ENCODE measurements around the gene RER1.

RER1 gene

DNA sequence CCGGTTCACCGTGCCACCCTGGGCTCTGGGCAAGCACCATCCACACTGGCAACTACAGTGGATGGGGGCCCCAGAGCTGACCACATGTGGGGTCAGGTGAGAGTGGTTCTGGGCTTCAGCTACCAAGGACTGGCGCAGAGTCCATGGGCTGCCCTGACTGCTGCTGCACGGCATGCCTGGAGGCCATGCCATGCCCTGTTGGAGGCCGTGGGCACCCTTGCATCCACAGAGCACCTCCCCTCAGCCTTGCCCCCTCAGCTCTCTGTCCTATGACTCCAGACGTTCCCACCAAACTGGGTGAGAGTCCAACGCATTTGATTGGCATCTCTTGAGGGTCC is 15.7 kb upstream of the RER1 start:
- DNase-seq (ENCODE audit: low read depth in 2 of 2) = no peak

DNA sequence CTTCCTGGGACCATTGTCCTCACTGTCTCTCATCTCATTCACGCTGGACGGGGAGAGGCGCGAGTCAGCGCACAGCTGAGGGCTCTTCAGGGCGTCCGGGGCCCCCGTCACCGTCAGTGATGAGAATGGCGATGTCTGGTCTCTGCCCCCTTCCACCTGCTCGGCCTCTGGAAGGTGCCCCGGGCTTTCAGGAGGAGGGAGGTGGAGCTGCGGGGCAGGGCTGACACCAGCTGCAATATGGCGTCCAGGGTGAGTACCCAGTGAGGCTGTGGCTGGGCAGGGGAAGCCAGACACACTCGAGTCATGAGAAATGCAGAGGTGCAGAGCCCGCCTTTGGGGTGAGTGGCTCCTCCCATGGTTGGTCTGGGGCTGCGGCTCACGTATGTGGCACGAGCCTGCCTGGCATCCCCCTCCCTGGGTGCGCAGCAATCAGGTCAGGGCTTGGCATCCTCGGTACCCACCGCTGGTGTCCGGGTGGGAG is 15.3 kb upstream of the RER1 start:
- no peak for DNase-seq (ENCODE audit: low read depth in 2 of 2)

DNA sequence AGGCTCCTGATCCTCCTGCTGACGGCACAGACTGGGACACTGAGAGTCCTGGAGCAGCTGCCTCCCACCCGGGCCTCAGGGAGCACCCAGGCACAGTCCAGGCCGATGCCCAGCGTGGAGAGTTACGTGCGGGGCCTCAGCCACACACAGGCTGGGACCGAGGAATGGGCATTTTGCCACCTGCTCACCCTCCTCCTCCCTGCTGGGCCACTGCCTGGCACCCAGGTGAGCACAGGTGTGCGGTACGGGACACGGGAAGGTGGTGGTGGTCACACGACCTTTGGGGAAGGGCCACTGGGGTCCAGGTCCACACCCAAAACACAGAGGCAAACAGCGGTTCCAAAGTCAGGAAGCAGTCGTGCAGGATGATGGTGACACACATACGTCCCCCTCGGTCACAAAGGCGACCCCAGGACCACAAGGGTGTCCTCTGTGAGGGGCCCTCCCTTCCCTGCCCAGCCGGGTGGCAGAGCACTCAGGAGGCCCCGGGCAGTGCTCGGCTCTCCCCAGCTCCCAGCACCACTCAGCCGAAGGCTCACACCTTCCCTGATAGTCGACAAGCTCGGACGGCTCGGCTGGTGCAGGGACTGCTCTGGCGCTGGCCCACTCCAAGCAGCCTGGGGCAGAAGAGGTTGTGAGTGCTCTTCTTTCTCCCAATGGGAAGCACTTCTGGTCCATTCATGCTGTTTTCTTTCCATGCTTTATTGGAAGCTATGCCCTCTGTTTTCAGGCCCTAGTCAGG is 14.5 kb upstream of the RER1 start:
- no peak for DNase-seq (ENCODE audit: low read depth in 2 of 2)

DNA sequence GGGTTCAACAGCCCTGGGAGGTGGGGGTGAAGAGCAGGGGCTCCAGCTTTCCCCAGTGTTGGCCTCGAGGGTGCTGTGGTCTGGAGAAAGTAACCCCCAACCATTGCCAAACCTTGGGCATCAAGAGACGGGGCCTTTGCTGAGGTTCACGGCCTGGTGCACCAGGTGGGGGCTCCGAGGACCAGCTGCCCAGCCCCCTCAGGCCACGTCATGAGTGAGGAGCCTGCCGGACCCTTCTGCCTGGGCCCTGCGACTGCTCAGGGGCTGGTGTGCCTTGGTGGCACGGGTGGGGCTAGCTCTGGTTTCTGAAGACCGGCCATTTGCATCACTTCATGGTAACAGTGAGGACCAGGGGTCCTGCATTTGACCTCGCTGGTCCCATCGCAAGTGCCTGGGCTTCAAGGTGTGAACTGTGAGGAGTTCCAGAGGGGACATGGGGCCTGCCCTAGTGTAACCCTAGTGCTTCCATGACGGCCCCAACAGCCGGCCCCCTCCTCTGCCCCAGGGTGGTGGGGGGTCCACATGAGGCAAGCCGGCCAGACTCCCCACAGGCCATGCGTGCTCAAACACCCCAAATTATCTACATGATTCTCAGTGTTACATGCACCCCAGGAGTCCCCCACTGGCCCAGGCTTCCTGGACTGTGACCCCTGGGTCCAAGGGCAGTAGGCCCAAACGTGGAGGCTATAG is 13.7 kb upstream of the RER1 start:
- no peak for DNase-seq (ENCODE audit: low read depth in 2 of 2)

DNA sequence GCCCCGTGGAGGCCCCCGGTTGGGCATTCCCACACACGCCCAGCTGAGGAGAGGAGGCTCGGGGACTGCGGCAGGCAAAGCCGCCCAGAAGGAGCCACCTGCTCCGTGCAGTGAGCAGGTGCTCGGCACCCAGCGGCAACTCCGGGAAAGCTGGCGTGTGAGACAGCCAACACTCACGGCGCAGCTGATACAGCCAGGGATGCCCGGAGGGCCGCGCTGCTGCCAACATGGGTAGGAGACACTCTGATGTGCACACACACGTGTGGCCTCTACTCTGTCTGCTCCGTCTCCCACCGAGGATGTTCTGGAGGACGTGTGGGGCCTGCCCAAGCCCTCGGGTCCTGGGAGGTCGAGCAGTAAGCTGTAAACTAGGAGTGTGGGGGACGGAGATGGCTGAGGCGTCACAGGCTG is 13.2 kb upstream of the RER1 start:
- DNase-seq (ENCODE audit: low read depth in 2 of 2) = no peak

DNA sequence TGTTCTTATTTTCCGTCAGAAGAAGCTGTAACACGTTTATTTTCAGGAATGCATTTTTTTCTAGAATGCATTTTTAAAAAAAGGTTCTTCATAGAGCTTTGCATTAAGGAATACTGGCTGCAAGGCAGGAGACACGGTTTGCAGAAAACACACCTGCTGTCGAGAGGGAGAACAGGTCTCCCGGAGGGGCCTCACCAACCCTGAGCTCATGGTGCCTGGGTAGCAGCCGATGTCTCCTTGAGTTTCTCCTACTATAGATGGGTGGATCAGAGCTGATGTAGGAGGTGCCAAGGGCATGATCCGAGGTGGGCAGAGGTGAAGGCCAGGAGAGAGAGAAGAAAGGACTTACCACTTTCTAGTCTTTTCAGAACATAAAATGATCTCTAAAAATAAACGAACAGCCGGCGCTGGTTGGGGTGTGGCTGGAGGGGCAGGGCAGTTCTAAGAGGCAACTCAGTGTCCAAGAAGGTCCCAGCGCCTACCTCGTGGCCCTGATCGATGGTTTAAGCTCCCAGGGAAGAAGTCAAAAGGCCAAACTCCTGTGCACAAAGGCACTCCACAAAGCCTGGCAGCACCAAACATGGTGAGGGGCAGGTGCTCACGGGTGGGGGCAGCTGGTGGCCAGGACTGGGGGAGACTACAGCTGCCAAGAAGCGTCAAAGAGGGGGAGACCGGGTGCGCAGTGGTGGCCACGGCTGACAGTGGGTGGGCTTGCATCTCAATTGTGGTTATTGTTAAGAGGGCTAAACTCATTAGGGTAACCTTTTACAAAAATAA is 12.5 kb upstream of the RER1 start:
- no peak for DNase-seq (ENCODE audit: low read depth in 2 of 2)

DNA sequence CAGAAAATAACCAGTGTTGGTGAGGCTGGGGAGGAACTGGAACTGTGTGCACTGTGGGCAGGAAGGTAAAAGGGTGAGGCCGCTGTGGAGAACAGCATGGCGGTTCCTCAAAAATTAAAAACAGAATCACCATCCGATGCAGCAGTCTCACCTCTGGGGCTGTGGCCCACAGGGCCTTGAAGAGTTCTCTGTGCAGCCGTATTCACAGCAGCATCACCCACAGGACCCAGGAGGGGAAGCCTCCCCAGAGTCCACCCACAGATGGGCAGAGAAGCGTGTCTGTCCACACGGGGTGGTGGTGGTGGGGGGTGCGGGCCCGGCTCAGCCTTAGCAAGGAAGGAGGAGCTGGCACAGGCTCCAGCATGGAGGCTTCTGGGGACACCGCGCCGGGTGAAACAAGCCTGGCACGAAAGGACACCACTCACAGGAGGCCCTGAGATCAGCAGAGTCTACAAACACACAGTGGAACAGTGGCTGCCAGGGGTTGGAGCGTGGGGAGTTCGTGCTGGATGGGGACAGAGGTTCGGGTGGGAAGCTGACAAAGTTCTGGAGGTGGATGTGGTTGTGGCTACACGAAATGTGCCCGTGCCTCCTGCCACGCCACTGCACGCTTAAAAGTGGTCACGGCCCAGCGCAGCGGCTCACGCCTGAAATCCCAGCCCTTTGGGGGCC is 11.8 kb upstream of the RER1 start:
- no peak for DNase-seq (ENCODE audit: low read depth in 2 of 2)

DNA sequence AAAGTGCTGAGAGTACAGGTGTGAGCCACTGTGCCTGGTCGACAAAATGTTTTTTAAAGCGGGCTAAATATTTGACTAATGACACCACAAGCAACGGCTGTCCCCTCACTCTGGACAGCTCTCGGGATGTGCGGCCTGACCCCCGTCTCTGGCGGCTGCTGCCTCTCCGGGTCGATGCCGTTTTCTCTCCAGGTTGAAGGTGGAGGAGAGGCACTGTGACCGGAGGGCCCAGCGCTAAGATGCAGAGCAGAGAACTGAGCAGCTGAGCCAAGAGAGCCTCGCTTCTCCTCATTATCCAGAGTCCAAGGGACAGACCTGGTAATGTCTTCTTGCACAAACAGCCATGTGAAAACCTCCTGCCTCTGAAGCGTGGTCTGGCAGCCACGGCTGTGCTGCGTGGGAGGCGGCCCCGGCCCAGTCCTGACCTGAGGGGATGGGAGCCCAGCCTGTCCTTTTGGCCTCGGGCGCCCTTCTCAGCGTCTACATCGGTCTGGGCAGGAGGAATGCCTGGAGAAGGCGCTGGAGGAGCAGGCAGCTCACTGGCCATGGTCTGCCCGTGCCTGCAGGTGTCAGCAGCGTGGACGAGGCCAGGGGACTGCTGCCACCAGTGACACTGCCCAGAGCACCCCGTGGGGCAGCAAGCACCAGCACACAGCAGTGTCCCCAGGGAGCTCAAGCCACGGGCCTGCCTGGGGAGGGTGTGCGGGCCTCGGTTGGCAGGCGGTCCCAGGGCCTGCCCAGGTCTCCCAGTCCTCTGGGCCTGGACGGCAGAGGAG is 10.6 kb upstream of the RER1 start:
- DNase-seq (ENCODE audit: low read depth in 2 of 2) = no peak

DNA sequence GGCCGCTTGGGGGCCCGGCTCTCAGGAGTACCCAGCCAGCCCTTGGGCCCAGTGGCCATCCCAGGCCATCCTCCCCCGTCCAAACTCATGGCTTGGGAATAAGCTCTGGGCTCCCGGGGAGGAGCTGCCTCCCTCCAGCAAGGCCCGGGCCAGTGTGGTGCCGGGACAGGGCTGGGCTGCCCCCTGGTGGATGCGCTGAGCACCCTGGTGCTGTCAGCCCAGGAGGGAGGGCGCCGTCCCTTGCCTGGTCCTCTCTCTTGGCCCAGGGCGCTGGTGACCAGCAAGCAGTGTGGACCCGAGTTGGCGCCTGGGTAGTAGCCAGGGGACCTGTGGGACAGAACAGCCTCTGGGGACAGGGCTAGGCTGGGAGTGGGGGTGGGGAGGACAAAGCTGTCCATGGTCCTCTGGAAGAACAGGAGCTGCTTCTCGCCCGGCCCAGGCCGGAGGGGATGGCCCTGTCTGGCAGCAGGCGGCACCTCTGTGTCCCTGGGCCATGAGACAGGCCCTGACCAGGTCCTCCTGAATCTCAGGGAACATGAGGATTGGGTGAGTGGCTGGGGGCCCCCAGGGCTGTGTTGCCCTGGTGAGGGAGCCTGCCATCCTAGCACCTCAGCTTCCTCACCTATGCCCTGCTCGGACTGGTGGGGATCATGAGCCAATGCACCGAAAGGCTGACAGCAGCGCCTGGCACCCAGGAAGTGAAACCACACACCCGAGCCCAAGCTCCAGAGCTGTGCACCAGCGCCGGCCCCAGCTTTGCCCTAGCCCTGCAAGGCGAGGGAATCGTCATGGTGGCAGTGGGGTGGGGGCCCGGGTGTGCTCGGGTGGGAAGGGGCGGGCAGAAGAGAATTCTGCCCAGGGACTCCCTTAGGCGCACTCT is 9.7 kb upstream of the RER1 start:
- peak; percentile 38 to 43 for DNase-seq (ENCODE audit: low read depth in 2 of 2)

DNA sequence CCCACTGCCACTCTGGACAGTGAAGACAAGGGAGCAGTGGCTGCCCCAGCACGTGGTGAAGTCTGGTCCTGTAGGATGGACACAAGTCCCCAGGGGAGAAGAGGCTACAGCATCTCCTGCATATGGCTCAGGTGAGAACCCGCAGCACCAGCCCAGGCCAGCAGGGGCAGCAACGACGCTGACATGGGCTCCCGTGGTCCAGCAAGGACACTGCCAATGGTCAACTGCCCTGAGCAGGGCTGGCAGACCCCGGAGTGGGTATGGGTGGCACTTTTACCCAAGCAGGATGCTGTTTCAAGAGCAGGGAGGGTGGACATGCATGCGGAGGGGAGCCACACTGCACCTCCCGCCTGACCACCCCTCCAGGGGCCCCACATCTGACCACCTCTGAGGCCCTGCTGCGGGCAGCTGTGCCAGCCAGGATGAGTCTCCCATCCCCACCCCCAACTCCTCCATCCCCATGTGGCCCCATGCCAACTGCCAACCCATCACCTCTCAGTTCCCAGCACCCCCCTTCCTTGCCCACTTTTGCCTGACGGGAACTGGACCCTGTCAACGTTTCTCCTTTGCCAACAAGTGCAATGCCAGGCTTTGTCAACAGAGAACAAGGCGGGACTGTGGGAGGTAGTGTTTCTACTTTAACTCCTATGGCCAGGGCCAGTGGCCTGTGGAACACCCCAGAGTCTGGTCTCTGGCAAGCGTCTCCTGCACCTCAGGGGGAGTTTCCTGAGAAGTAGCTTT is 8.8 kb upstream of the RER1 start:
- no peak for DNase-seq (ENCODE audit: low read depth in 2 of 2)

DNA sequence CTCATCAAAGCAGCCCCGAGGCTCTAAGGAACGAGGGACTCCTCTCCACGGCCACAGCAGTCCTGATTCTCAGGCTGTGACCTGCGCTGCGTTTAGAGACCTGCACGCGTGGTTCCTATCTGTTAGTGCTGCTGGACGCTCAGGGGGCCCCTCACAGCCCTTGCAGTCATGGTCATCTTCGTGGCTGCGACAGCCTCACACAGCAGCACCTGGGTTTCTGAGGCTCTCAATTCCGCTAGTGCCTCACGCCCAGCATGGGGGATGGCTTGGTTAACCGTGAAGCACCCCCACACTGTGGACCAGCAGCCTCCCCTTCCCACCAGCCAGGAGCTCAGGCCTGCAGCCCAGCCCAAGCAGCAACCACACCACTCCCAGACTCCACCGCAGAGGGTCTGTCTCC is 8.1 kb upstream of the RER1 start:
- DNase-seq (ENCODE audit: low read depth in 2 of 2) = no peak

DNA sequence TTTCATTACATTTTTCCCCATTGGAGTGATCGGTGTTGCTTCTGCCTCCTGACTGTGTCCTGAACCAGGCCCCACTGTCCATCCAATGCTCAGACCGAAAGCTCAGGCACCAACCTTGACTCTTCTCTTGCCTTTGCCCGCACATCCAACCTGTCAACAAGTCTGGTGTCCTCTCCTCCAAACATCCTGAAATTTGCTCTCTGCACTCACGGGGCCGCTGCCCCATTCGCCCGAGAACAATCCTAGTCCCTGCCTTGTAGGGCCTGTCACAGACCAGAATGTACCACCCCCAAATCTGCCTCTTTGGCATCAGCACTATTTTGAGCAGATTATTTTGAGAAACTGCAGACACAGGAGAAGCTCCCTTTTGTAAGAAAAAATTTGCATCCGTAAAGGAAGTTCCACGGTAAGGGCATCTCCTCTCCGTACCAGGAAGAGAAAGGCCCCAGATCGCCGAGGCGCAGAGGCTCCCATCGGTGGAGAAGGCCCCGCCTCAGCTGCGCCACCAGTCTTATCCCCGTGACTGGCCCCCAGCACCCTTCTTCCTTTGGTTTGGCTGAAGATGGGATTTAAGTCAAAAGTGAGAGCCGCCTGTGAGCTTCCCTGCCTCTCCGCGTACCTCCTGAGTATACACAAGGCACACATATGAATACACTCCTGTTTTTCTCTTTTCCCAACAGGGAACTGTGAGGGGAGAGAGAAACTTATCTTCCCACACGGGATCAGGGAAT is 7.3 kb upstream of the RER1 start:
- DNase-seq (ENCODE audit: low read depth in 2 of 2) = no peak

DNA sequence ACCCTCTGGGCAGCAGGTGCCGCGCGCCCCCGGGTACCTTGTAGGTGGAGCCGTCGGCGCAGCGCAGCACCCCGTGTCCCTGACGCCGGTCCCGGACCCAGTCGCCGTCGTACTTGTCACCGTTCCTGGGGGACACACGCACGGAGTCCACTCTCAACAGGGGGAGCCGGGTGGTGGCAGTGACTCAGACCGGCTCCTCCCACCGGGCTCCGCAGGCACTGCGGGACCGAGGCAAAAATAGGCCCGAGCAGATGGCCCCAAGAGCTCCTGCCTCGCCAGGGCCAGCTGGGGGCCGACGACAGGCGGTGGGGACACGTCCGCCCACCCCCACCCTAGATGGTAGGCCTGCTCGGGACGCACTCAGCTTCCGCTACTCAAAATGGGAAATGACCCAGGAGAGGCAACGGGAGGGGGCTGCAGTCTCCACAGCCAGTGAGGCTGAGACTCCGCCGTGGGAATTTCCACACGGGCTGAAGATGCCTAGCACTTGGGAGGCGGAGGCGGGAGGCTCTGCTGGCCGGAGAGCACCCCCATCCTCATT is 6.6 kb upstream of the RER1 start:
- DNase-seq (ENCODE audit: low read depth in 2 of 2) = no peak

DNA sequence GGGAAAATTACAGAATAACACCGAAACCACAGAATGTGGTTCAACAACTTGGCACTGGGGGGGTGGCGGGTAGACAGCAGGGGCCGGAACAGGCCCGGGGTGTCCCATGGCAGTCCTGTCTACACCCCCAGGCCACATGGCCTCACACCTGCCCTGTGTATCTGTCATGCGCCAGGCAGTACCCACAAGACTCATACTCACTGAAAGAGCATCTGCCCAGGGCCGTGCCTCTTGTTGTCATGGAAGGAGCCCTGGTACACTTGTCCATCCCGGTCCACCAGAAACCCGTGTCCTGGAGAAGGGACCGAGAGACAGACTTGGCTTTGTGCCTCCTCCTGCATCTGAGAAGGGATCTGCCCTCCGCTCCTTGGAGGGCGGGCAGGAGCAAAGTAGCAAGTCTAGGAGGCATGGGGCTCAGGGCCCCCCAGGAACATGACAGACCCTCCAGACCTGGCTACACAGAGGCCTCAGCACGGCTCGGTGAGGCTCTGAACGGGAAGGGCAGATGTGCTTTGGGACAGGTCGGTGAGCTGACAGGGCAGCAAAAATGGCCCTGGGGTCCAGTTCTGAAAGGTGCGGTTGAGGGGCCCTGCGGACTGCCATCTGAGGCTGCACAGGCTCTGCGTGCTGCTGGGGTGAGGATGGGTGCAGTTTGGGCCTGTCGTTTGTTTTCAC is 5.9 kb upstream of the RER1 start:
- DNase-seq (ENCODE audit: low read depth in 2 of 2) = no peak

DNA sequence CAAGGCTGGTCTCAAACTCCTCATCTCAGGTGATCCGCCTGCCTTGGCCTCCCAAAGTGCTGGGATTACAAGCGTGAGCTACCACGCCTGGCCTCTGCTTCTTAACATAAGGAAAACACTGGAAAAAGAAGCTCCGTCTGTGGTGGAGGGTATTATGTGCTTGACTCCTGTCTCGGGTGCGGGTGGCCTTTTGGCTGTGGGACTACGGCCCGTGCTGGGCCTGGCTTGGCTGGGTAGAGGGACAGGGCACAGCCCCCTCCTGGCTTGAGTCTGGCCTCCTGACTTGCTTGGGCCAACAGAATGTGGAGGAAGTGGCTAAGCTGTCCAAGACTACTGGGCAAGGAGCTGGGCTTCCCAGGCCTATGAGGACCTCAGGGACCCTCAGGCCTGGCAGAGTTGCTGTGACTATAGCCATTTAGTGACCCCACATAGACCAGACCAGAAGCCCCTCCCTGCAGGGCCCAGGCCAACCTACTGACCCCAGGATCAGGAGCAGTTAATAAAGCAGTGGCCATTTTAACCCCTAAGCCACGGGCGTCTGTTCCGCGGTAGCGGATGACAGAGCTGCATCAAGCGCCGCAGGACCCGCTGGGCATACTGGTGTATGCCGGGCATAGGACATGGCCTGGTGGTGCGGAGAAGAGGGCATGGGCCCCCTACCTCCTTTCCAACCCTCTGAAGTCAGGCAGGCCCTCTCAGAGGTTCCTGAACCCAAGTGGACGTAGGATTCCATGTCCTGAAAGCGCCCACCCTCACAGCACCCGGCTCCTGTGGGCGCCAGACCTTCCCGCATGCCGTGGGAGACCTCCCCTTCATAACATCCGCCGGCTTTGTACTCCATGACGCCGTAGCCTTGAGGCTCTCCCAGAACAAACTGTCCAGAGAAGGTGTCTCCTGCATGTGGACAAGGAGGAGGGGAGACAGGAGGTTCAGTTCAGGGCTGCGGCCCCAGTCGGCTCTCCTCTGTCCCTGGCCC is 4.7 kb upstream of the RER1 start:
- DNase-seq (ENCODE audit: low read depth in 2 of 2) = no peak

DNA sequence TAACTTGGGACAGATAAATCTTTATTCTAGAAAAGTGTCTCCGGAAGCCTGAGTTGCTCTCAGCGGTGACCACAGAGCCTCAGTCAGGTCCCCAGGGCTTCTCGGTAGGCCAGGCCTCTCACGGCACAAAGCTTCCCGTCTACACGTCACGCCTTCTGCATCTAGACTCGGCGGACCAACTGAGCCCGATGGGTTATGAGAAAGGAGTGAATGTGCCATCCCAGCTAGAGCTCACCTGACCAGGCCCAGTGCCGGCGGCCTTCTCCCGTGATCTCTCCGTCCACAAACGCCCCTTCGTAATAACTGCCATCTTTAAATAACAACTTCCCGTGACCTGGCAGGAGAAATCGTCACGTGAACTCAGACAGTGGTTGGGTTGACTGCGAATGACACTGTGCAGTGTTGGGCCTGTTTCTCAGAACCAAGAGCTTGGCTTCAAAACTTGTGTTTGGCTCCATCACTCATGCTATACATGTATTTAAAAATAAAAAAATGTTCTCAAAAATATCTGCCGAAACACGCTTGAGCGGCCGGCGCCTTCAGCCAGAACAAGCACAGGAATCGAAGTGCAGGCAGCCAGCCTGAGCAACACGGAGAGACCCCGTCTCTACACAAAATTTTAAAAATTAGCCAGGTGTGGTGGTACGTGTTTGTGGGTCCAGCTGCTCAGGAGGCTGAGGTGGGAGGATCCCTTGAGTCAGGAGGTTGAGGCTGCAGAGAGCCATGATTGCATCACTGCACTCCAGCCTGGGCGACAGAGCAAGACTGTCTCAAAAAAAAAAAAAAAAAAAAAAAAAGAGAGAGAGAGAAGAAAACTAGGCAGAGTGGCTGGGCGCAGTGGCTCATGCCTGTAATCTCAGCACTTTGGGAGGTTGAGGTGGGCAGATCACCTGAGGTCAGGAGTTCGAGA is 3.4 kb upstream of the RER1 start:
- no peak for DNase-seq (ENCODE audit: low read depth in 2 of 2)

Measured in activated CD8-positive, alpha-beta memory T cell treated with anti-CD3 and anti-CD28 coated beads for 4 hours (primary cell).